Epidermal melanocyte (primary cell): ENCODE measurements around the gene OGFOD2.

Experiments used
- DNase-seq: peaks from one replicate; pipeline ENCODE4 v3.0.0; 2011; ENCODE audit warnings: low spot score; ENCODE audit not compliant: insufficient read length

Gene OGFOD2

DNA sequence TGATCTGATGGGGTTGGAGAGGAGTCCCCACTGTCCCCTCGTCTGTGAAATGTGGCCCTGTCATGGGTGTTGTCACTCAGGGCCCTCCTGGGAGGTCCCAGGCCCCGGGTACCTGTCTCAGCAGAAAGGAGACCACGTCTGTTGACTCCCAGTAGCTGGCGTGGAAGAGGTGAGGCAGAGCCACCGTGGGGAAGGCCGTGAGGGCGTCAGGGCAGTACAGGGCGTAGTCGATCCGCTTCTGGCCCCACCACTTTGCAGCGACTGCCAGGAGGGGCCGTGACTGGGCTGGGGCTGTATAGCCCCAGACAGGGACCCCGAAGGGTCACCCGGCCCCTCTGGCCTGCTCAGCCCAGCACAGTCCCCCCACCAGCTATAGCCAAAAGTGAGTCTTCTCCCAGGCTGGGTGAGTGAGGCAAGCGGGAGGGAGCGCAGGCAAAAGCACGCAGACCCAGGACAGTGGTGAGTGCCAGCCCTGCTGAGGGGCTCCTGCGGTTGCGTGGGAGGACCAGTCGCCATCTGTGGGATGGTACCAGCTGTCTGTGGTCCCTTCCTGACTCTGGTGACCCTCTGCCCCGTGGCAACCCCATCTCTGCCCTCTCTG, 13.7 kb downstream of the OGFOD2 start:
- DNase-seq, result no peak

GRCh38 chr12:122989225-122989839, 14.3 kb downstream of the OGFOD2 start:
- DNase-seq, result no peak

GRCh38 chr12:122989874-122990419, 14.9 kb downstream of the OGFOD2 start:
- DNase-seq, result no peak

DNA sequence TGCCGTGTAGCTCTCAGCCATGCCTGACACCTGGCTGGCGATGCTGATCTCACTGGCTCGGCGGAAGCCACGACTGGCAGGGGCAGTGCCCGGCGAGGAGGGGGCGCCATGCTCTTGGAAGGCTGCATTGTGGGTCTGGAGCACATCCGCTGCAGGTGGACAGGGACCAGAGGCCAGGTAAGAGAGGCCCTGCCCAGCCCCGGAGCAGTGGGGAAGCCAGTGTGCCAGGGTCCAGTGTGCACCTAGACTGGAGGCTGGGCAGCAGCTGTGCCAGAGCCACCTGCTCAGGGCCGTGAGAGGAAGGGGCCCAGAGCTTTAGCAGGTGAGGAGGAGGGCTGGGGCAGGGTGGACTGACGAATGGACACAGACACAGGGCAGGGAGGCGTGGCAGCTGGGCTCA, 15.5 kb downstream of the OGFOD2 start:
- no peak for DNase-seq

- DNase-seq, result no peak
Observed at GRCh38 chr12:122990961-122991622, 16.0 kb downstream of the OGFOD2 start.

DNA sequence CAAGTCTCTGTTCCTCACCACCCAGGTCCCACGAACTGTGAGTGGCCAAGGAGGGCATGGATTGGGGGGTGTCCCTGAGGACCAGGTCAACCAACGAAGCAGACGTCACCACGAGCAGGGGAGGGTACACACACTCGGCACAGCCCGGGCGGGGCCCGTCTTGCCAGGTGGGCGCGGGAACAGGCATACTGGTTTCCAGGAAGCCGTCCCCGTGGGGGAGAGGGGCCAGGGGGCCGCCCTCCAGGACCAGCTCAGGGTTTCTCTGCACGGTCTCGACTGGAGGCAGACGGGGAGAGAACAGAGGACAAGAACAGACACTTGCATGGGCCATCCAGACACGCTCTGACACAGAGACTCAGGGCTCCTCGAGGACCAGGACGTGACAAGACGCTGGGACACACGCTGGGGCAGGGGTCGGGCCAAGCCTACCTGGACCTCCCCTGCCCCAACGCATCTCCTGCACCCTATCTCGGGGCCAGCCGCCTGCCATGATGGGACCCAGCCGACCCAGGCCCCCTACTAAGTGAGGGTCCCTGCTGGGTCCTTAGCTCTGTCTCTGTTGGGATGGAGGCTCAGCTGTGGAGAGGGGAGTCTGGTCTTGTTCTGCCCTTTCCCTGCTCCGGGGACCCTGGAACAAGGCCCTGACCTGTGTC, 16.7 kb downstream of the OGFOD2 start:
- DNase-seq, result no peak

DNA sequence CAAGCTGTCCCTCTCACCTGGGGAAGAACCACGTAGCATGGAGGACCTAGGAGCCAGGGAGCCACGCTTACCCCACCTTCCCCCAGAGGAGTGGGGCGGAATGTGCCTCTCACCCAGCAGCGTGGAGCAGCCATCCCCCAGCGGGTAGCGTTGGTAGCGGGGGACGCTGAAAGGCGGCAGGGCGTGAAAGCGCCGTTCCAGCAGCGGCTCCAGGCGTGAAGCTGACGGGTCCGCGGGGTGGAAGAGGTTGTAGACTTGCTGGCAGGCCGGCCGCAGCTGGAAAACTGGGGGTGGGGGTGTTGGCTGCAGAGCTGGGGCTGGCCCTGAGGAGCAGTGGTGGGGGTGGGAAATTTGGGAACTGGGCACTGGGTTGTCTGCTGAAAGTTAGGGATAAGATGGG, 17.3 kb downstream of the OGFOD2 start:
- no peak for DNase-seq

- DNase-seq, result peak; percentile 17
Observed at GRCh38 chr12:122994140-122994675, 19.2 kb downstream of the OGFOD2 start.

GRCh38 chr12:122994781-122995502, 19.9 kb downstream of the OGFOD2 start:
- peak; percentile 2 for DNase-seq

- DNase-seq, result no peak
Observed at GRCh38 chr12:122995503-122996187, 20.6 kb downstream of the OGFOD2 start.

DNA sequence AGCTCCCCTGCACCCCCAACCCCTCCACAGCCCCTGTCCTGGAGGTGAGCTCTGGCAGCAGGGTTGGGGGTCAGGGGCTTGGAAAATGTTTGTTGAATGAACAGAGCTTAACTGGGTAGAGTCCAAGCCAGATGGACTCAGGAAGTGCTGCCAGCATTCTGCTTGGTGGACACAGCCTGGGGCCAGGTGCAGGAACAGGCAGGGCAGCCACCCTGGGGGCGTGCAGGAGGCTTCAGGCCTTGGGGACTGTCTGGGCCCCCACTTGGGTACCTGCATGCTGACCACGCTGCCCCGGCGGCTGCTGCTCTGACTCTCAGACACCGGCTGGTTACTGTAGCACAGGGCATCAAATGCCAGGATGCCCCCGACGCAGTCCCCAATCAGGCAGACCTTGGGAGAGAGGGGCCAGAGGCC, 21.2 kb downstream of the OGFOD2 start:
- DNase-seq, result no peak

DNA sequence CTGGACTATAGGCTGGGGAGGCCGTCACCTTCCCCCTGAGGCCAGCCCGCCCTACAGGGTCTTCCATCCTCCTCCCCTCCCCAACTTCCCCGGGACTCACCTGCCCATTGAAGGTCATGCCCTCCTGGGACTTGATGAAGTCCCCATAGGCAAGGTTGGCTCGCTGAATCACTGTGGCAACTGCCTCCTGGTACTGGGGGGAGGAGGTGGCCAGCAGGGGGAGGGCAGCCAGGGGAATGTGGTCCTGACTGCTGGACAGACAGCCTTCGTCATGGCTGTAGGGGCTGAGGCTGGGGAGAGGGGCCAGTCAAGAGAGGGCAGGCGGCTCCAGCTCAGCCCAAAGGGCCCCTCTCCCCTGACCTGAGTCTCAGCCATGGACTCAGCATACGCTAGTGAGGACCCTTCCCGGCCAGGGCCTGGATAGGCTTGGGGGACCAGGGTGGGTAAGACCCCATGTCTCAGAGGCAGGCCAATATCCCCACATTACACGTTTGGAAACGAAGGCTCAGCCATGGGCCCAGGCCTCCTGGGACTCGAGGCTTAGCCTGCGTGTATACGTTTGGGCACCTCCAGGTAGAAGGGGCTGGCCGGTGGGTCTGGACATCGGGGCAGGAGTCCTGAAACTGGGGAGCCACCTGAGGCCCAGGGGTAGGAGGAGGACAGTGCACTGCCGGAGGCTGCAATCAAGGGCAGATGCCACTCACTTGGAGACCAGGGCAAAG, 21.7 kb downstream of the OGFOD2 start:
- DNase-seq, result no peak

GRCh38 chr12:122997343-122998250, 22.6 kb downstream of the OGFOD2 start:
- no peak for DNase-seq

DNA sequence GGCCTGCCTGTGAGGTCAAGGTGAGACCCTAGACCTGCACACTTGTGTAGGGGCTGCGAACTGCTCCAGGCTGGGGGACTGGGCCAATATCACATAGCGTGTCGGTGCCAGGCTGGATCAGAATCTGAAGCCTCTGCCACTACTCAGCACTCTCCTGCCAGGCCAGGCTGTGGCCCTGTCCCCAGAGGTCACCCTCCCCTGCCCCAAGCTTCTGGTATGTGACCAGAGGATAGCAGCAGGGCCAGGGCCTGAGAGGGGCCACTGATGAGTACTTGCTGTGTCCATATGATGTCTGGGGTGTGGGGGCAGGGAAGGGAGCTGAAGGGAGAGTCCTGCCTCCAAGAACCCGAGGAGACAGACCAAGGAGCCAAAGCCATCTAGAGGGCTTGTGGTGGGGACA, 23.3 kb downstream of the OGFOD2 start:
- no peak for DNase-seq

- no peak for DNase-seq
Observed at GRCh38 chr12:122999196-122999946, 24.3 kb downstream of the OGFOD2 start.

GRCh38 chr12:122999986-123000420, 25.0 kb downstream of the OGFOD2 start:
- no peak for DNase-seq

DNA sequence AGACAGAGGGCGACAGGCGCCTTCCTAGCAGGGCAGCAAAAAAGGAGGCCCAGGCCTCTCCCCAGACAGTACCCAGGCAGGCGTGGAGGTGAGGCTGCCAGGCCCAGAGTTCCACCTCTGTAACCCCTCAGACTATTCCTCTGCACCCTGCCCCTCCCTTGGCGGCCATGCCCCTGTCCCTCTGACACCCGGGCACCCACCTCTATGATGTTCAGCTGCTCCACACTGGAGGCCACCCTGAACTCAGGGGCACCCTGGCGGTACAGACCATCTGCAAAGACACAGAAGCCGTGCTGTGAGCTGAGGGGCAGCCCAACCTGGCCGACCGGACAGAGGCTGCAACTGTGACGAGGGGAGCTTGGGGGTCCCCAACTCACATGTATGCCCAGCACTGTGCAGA, 25.5 kb downstream of the OGFOD2 start:
- no peak for DNase-seq

DNA sequence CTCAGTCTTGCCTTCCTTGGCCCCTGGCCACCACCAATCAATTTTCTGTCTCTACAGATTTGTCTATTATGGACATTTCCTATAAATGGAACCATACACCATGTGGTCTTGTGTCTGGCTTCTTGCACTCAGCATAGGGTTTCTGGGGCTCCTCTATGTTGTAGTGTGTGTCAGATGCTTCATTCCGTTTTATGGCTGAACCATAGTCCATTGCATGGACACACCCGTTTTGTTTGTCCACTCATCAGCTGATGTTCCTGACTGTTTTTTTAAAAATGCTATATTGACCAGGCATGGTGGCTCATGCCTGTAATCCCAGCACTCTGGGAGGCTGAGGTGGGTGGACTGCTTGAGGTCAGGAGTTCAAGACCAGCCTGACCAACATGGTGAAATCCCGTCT, 26.4 kb downstream of the OGFOD2 start:
- DNase-seq, result no peak
